Left ventricle myocardium inferior (tissue), 1 donor: ENCODE measurements around the gene TK1. TPM values are rescaled to one million over a fixed set of nuclear protein-coding genes. Genes with fewer than 3 reads are reported as not detected.

Experiments
- DNase-seq: peaks from one replicate; pipeline ENCODE4 v3.0.0-alpha.2; 2020
- H3K27ac ChIP-seq: fragments of 200-600 bp; replicated peaks from 2 replicates; pipeline ENCODE4 v1.8.0; 2021
- H3K27me3 ChIP-seq: fragments of 200-600 bp; 2 replicates; pipeline ENCODE4 v1.8.0; 2021; ENCODE audit warnings: low read depth
- H3K36me3 ChIP-seq: fragments of 200-600 bp; 2 replicates; pipeline ENCODE4 v1.8.0; 2021
- H3K4me1 ChIP-seq: fragments of 200-600 bp; 2 replicates; pipeline ENCODE4 v1.8.0; 2021
- H3K4me3 ChIP-seq: fragments of 200-600 bp; 2 replicates; pipeline ENCODE4 v1.8.0; 2021; ENCODE audit warnings: mild to moderate bottlenecking, moderate library complexity
- H3K9me3 ChIP-seq: fragments of 200-600 bp; replicated peaks from 2 replicates; pipeline ENCODE4 v1.8.0; 2021
- CTCF ChIP-seq: fragments of 200-600 bp; IDR thresholded peaks from 2 replicates; pipeline ENCODE4 v1.8.0; 2021; ENCODE audit warnings: antibody characterized with exemption, mild to moderate bottlenecking, borderline replicate concordance
- intact Hi-C: fragments of 100-400 bp; cut with micrococcal nuclease; formaldehyde crosslinking; loops from one replicate; pipeline ENCODE4 v1.11.0; 2022
- total RNA-seq: library from RNA; stranded (reverse); fragmentation: NEBNext Ultra II Directional; extraction: Animal tissue kit (Norgen Biotek cat#: 25700); gene quantifications from one replicate; pipeline ENCODE4 v1.2.1, GENCODE V29; 2021
- donor health status: DM: no; HTN: yes; CAD: no; lungs with severe emphysema.

TK1 gene
- total RNA-seq, 1 donor from 2014 or later: 1.8 TPM

DNA sequence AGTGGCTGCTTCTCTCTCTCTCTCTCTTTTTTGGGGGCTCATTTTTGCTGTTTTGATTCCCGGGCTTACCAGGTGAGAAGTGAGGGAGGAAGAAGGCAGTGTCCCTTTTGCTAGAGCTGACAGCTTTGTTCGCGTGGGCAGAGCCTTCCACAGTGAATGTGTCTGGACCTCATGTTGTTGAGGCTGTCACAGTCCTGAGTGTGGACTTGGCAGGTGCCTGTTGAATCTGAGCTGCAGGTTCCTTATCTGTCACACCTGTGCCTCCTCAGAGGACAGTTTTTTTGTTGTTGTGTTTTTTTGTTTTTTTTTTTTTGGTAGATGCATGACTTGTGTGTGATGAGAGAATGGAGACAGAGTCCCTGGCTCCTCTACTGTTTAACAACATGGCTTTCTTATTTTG, 36.9 kb upstream of the TK1 start:
- TF ChIP-seq CTCF: no peak
- DNase-seq: no peak
- intact Hi-C loops: no loop called here
- no peaks in the 10 kb centered on the region for H3K36me3 ChIP-seq
- peak overlapping the region; percentile 33 for H3K27ac ChIP-seq
- no peak overlapping the region for H3K4me3 ChIP-seq
- no peaks in the 10 kb centered on the region for H3K9me3 ChIP-seq
- peaks cover 15% of the 10 kb centered on the region for H3K4me1 ChIP-seq
- H3K27me3 ChIP-seq: no peaks in the 10 kb centered on the region

GRCh38 chr17:78223061-78223460, 36.2 kb upstream of the TK1 start:
- Histone ChIP-seq H3K4me1 (peaks cover 15% of the 10 kb centered on the region), H3K27ac (peak overlapping the region; percentile 33)
- no peak for TF ChIP-seq CTCF

DNA sequence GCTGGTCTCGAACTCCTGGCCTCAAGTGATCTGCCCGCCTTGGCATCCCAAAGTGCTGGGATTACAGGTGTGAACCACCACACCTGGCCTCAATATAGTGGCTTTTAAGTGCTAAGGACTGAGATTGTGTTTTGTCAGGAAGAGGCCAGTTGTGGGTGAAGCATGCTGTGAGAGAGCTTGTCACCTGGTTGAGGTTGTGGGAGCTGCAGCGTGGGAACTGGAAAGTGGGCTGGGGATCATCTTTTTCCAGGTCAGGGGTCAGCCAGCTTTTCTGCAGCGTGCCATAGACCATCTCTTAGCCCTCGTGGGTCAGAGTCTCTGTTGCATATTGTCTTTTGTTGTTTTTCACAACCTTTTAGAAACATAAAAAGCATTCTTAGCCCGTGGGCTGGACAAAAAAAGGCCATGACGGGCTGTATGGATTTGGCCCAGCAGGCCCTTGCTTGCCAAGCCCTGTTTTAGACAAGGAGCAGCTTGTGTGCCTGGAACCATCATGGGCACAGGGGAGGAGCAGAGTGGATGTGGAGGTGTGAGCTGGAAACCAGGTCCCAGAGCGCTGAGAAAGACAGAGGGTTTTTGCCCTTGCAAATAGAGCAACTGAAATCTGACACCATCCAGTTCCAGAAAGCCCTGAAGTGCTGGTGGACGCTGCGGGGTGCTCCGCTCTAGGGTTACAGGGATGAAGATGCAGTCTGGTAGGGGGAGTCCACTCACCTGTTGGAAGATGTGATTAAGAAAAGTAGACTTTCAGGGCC, 32.7 kb upstream of the TK1 start:
- H3K4me1 ChIP-seq: peaks cover 9% of the 10 kb centered on the region
- intact Hi-C loops: no loop called here
- TF ChIP-seq CTCF: no peak
- no peaks in the 10 kb centered on the region for H3K36me3 ChIP-seq
- H3K27me3 ChIP-seq: no peaks in the 10 kb centered on the region
- H3K4me3 ChIP-seq: no peak overlapping the region
- H3K27ac ChIP-seq: no peak overlapping the region
- DNase-seq: no peak
- H3K9me3 ChIP-seq: no peaks in the 10 kb centered on the region

More at GRCh38 chr17:78223061-78223460, 36.2 kb upstream of the TK1 start:
- H3K36me3 ChIP-seq: no peaks in the 10 kb centered on the region
- H3K9me3 ChIP-seq: no peaks in the 10 kb centered on the region
- no peaks in the 10 kb centered on the region for H3K27me3 ChIP-seq
- H3K4me3 ChIP-seq: no peak overlapping the region
- no peak for DNase-seq
- intact Hi-C loops: no loop called here

GRCh38 chr17:78214706-78215061, 27.8 kb upstream of the TK1 start:
- no peaks in the 10 kb centered on the region for H3K36me3 ChIP-seq
- no peaks in the 10 kb centered on the region for H3K9me3 ChIP-seq
- DNase-seq: no peak
- no peak overlapping the region for H3K27ac ChIP-seq
- no peaks in the 10 kb centered on the region for H3K27me3 ChIP-seq
- peak overlapping the region; percentile 67 for H3K4me3 ChIP-seq
- peaks cover 10% of the 10 kb centered on the region for H3K4me1 ChIP-seq
- TF ChIP-seq CTCF: no peak
- intact Hi-C loops: no loop called here

DNA sequence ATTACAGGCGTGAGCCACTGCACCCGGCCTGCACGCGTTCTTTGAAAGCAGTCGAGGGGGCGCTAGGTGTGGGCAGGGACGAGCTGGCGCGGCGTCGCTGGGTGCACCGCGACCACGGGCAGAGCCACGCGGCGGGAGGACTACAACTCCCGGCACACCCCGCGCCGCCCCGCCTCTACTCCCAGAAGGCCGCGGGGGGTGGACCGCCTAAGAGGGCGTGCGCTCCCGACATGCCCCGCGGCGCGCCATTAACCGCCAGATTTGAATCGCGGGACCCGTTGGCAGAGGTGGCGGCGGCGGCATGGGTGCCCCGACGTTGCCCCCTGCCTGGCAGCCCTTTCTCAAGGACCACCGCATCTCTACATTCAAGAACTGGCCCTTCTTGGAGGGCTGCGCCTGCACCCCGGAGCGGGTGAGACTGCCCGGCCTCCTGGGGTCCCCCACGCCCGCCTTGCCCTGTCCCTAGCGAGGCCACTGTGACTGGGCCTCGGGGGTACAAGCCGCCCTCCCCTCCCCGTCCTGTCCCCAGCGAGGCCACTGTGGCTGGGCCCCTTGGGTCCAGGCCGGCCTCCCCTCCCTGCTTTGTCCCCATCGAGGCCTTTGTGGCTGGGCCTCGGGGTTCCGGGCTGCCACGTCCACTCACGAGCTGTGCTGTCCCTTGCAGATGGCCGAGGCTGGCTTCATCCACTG, 27.3 kb upstream of the TK1 start, which contains the start of gene BIRC5:
BIRC5 (plus strand) TSS at position 238 of the 690 bp plus-strand sequence; CDS start at position 302, 64 bp downstream.
- peak within 1 kb of the TSS; percentile 67 for H3K4me3 ChIP-seq
- no peak within 1 kb of the TSS for H3K27ac ChIP-seq
- no peaks in the 10 kb centered on the region for H3K36me3 ChIP-seq
- no peak for TF ChIP-seq CTCF
- intact Hi-C loops: no loop called here
- H3K27me3 ChIP-seq: no peaks in the 10 kb centered on the region
- H3K4me1 ChIP-seq: peaks cover 10% of the 10 kb centered on the region
- DNase-seq: peak; percentile 91
- H3K9me3 ChIP-seq: no peaks in the 10 kb centered on the region
